B cell (primary cell): ENCODE results near the gene GPR137.

ENCODE experiments used
- CTCF ChIP-seq: fragments of 200-600 bp; IDR thresholded peaks from one replicate; pipeline ENCODE4 v1.8.0; 2022; ENCODE audit warnings: antibody characterized with exemption, mild to moderate bottlenecking
- EZH2 ChIP-seq: IDR thresholded peaks from 2 replicates; pipeline ENCODE4 v1.6.1; 2012; ENCODE audit warnings: borderline replicate concordance, low read depth, mild to moderate bottlenecking, moderate library complexity, low read length; ENCODE audit not compliant: insufficient read depth, poor library complexity, severe bottlenecking

- no peak for TF ChIP-seq CTCF
- no peak for TF ChIP-seq EZH2
Measured at GRCh38 chr11:64291262-64291751, 5.7 kb downstream of the GPR137 start, which contains the start of gene KCNK4.
